Stimulated activated CD8-positive, alpha-beta memory T cell treated with anti-CD3 and anti-CD28 coated beads, Interleukin-4, amount 100 ng/mL, for 4 hours (primary cell): ENCODE data around the gene GAD1.

Experiments used
- DNase-seq, 2 donors: peaks; one replicate each; pipeline ENCODE4 v3.0.0-alpha.2; 2020; ENCODE audit warnings: low read depth in 2 of 2, low spot score in 1 of 2

GAD1 gene

GRCh38 chr2:170895023-170895757, 78.5 kb downstream of the GAD1 start:
- no peak for DNase-seq

DNA sequence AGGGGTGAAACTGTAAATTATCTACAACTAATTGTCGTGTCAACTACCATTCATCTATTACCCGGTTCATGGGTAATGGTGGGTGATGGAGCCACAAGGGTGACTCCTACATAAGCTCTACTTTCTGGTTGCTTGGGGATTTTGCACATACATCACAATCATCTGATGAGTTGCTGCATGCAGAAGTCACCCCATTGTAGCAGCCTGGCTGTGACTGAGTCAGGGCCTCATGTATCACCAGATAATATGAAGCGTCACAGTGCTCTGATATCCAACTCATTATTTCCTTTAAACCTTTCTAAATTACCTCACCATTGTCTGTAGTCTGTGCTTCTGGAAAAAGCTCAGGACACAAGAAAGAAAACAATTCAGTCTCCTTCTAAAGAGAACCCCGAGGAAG, 79.9 kb downstream of the GAD1 start:
- DNase-seq: no peak

- no peak for DNase-seq
Measured at GRCh38 chr2:170897108-170897507, 80.4 kb downstream of the GAD1 start.

GRCh38 chr2:170905864-170906263, 89.2 kb downstream of the GAD1 start:
- DNase-seq: no peak
